H54 (cell line): Measurements from ENCODE around the gene RERE.
A peak's percentile ranks its signal among the peaks of the same experiment; 100 is the strongest.

ENCODE experiments used
- DNase-seq: peaks from one replicate; pipeline ENCODE4 v3.0.0; 2011; ENCODE audit warnings: low spot score, mixed read lengths; ENCODE audit not compliant: insufficient read length
- FAIRE-seq: peaks from 3 replicates; lab custom pipeline; 2011; peaks lifted over from hg19 to GRCh38; lab: Jason Lieb, UNC
- POLR2A ChIP-seq: IDR thresholded peaks from 2 replicates; pipeline ENCODE4 v1.6.1; 2011; ENCODE audit warnings: low read depth, mild to moderate bottlenecking, low read length

Gene RERE

DNA sequence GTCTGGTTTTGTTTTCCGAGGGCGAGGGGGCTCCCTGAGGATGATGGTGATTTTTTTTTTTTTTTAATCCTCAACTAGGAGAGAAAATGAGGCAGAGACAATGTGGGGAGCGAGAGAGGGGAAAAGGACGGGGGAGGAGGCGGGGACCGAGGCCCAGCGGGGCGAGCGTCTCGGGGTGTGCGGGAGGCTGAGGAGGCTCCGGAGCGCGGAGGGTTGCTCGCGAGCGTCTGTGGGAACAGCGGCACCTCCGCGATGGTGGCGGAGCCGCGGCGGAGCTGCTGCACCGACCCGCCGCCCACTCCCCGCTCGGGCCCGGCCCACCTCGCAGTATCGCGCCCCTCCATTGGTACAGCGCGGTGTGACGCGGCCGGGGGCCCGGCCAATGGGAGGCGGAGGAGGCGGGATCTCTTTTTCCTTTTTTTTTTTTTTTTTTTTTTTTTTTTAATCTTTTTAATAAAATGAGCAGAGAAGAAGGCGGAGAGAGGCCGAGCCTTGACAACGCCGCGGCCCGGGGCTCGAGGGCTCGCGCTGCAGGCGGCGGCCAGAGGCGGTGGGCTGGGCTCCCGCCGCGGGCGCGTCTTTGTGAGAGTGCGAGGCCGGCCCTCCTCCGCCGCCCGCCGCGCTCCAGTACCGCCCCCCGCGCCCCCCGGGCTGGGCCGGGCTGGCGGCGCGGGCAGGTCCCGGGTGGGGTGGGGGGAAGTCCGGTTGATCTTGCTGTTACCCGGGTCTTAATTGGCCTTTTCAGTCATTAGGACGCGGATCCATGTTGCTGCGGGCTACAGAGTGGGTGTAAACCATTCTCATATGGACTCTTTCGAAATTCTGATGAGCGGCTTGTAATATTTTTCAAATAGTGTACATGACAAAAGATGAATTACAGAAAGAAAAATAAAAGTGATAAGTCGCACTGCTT is at the start of gene RERE:
TSS of gene RERE (minus strand) at position 229 of the 913 bp plus-strand sequence.
- peak; percentile 82 for TF ChIP-seq POLR2A
- peak; percentile 82 for DNase-seq

DNA sequence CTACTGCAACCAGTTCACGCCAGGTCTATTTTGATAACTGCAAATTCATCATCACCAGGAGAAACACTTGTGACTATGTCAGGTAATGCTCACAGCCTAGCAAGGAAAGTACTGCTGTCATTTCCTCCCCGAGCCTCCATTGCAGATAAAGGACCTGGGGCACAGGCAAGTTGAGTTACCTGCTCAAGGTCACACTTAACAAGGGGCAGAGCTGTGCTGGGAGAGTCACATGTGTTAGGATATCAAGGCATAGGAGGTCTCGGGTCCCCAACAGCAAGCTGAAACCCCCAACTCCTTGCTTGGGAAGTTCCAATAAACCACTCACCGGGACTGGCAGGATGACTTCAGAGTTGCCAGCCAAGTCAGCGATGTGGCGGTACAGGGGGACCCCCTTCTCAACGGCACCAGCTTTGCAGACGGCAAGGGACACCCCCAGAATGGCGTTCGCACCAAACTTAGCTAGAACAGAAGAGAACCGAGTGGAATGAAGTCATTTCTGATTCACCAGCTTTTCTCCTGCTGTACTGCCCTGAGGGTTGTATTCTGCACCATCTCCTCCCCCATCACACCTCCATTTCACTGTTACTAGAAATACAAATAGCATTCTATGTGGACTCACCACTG is 49.5 kb upstream of the RERE start:
- no peak for TF ChIP-seq POLR2A
- no peak for FAIRE-seq

More for the DNA sequence above, at the start of gene RERE:
- no peak for FAIRE-seq

DNA sequence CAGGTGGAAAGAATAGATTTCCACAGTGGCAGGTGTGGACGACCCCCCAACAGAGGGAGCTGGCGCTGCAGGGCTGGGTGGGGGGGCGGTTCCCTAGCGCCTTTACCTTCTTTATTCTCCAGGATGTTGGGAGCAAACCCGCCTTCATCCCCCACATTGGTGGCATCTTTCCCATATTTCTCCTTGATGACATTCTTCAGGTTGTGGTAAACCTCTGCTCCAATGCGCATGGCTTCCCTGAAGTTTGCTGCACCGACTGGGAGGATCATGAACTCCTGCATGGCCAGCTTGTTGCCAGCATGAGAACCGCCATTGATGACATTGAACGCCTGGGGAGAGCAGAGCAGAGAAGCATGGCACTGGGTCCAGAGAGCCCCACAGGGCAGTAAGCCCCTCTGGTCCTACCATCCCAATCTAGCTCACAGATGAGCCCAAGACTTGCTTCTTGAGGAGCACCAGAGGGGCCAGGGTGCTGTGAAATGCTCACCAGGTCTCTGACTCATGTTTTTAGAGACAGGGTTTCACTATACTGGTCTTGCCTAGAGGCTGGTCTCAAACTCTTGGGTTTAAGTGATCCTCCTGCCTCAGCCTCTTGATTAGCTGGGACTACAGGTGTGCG is 48.8 kb upstream of the RERE start:
- no peak for DNase-seq
- no peak for FAIRE-seq
- no peak for TF ChIP-seq POLR2A

More for the DNA sequence above, 49.5 kb upstream of the RERE start:
- no peak for DNase-seq

DNA sequence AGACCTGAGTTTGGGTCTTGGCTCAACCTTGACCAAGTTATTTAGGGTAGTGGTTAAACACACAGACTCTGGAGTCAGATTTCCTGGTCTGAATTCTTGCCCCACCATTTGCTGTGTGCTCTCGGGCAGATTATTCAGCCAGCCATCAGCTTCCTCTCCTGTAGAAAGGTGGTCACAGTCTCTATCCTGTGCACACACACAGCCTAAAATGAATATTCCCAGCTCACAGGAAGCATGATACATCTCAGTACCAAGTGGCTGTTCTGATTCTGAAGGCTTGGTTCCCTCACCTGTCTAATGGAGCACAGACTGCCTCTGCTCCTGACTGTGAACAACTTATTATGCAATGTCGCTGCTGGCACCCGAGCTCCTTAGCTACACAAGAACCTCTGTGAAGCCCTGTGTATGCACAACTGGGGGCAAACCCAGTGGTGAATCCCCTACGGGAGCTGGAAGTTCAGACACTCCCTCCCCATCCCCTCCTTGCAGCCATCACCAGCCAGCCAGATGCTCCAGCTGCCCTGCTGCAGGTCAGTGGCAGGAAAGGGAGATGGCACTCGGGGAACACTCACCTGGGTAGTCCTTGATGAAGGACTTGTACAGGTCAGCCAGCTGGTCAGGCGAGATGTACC is 47.4 kb upstream of the RERE start:
- TF ChIP-seq POLR2A, result no peak
- DNase-seq (no peak), FAIRE-seq (no peak)

DNA sequence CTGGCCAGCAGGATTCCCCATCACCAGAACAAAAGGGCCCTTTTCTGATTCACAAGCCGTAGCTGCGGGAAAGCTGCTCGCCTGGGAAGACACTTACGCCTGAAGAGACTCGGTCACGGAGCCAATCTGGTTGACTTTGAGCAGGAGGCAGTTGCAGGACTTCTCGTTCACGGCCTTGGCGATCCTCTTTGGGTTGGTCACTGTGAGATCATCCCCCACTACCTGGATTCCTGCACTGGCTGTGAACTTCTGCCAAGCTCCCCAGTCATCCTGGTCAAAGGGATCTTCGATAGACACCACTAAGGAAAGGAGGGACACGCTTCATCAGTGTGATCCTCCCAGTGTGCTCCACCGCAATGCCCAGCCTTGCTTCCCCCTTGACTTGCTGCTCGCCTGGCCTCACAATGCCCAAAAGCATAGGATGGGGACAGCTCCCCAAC is 46.4 kb upstream of the RERE start:
- DNase-seq (no peak), FAIRE-seq (no peak)
- TF ChIP-seq POLR2A, result no peak

DNA sequence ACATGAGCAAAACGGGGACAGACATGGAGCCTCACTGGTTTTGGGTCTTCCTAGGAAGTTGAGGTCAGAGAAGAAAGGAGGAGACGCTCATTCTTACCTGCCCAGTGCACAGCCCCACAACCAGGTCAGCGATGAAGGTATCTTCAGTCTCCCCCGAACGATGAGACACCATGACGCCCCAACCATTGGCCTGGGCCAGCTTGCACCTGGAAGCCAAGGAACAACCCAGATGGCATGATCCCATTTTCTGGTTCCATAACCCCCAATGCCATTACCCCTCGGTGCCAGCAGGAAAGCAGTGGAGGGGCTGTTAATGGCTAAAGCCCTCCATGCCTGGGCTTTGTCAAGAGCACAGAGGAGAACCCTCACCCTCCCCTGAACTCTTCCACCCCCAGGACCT is 45.7 kb upstream of the RERE start:
- DNase-seq, result no peak
- no peak for FAIRE-seq
- no peak for TF ChIP-seq POLR2A

DNA sequence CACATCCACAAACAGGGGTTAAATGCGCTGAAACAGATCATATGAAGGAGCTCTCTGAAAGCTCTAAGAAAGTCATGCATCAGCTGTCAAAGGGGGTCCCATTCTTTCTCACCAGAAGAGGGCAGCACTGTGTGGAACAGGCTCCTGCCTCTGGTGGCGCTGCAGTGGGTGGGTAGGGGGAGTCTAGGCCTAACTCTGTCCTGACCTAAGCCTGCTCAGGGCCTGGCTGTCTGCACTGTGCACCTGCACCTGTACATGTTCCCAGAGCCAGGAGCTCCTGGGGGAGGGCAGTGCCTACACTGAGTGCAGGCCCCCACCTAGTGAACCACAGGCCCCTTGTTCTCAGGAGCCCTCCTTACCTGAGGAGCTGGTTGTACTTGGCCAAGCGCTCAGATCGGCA is 45.1 kb upstream of the RERE start:
- FAIRE-seq (no peak), DNase-seq (no peak)
- TF ChIP-seq POLR2A, result no peak

DNA sequence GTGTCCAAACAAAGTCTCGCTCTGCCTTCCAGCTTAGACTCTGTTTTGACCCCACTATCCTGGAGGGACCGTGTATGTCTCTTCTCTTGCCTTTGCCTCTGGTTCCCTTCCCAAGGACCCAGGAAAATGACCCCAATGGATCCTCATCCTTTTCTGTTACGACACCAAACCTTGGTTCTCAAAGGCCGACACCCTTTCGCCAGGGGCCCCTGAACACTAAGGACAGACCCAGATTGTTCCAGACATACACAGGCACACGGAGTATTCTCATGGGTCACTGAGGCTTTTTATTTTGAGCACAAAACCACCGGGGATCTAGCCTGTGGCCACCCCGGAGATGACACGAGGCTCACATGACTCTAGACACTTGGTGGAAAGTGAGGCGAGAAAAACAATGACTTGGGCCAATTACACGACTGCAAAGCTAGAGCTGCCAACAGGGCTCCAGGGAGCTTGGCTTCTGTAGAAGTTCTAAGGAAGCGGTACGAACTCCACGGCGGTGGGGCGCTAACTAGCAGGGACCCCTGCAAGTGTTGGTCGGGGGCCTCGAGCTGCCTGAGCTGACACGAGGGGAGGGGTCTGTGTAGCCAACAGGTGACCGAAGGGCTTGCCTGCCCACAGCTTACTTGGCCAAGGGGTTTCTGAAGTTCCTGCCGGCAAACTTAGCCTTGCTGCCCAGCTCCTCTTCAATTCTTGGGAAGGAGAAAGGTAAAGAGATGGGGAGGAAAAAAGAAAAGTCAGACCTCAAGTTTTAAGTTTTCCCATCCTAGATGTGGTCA is 43.5 kb upstream of the RERE start:
- no peak for TF ChIP-seq POLR2A
- no peak for FAIRE-seq
- no peak for DNase-seq

DNA sequence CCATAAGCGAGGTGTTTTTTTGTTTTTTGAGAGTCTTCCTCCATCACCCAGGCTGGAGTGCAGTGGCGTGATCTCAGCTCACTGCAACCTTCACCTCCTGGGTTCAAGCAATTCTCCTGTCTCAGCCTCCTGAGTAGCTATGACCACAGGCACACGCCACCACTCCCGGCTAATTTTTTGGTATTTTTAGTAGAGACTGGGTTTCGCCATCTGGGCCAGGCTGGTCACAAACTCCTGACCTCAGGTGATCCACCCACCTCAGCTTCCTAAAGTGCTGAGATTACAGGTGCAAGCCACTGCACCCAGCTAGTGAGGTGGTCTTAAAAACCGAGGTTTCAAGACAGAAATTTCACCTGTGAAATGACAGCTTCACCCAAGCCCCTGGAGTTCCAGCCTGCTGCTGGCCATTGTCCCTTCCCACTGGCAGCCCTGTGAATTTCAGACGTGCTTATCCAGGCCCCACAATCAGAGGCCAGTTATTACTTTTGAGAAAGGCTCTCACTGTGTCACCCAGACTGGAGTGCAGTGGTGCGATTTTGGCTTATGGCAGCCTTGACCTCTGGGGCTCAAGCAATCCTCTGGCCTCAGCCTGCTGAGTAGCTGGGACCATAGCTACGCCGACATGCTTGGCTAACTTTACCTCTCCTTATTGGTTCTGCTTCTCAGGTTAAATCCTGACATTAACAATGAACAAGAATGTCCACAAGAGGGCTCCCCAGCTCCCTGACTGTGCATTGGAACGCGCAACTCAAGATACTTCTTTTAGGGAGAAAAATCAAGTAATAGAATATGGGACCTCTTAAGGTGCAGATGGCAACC is 41.7 kb upstream of the RERE start:
- DNase-seq (no peak), FAIRE-seq (no peak)
- TF ChIP-seq POLR2A, result no peak

DNA sequence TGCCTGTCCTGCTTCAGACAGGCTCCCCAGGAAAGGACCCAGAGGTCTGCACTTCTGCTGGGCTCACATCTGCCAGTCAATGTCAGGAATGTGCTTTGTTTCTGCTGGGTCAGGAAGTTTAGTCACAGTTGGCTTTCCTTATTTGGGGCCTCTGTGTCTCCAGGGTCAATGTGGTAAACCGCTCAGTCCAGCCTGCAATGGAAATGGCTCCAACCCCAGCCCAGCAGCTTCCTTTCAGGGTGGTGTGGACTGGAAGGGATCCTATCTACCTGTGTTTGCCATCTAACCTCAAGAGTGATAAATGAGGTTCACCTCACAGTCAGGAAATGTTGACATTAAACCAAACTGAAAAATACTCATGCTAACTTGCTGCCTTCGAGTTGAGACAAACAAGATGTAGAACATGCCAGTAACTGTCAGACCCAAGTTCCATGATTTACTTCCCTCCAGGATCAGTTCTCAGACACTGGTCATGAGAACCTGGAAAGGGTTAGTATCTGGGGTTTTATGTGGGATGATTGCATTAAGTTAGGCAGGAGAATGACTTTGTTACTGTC is 40.8 kb upstream of the RERE start:
- FAIRE-seq (peak; percentile 78), DNase-seq (peak; percentile 26)
- TF ChIP-seq POLR2A, result no peak

DNA sequence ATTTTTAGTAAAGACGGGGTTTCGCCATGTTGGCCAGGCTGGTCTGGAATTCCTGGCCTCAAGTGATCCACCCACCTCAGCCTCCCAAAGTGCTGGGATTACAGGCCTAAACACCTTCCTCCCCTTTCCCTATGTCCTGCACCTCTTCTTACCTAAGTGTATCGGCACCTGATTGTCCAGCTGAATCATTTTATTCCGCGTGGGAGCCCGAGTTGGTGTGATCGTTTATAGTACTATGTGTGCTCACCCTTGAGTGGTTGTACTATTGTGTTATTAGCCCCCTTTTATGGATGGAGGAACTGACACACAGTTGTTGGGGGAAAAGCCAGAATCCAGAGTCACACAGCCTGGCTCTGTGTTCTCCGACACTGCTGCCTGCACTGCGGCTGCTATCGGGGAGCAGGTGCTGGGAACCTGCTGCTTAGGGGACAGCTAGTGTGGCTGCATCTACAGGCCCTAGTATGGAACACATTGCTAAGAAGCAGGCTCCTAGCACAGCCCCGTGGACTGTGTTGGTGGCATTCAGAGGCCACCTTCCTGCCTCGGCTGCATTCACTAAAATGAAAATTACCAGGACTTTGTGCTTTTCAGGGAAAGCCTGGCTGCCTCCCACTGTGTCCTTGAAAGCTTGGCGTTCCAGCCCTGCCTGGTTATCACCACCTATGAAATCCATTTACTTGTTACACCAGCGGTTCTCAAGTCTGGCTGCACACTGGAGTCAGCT is 39.4 kb upstream of the RERE start:
- no peak for TF ChIP-seq POLR2A
- FAIRE-seq, result no peak
- DNase-seq, result no peak
